H9 (cell line): Measurements from ENCODE around the gene DTNBP1. TPM values are rescaled to one million over a fixed set of nuclear protein-coding genes. Genes with fewer than 3 reads are reported as not detected.

Source experiments
- DNase-seq: peaks from one replicate; pipeline ENCODE4 v3.0.0-alpha.2; 2017
- H2AFZ ChIP-seq: one replicate; pipeline ENCODE4 v1.6.1; 2013; ENCODE audit warnings: mild to moderate bottlenecking, low read length, control low read depth, moderate library complexity
- H2AK5ac ChIP-seq: 2 replicates; pipeline ENCODE4 v1.6.1; 2013; ENCODE audit warnings: low read length, control low read depth, mixed read lengths; ENCODE audit not compliant: insufficient read length
- H2BK120ac ChIP-seq: one replicate; pipeline ENCODE4 v1.6.1; 2013; ENCODE audit warnings: low read depth, mild to moderate bottlenecking, low read length, control low read depth, inconsistent platforms; ENCODE audit not compliant: poor library complexity, severe bottlenecking
- H2BK12ac ChIP-seq: 2 replicates; pipeline ENCODE4 v1.6.1; 2013; ENCODE audit warnings: low read length, control low read depth, mixed read lengths, low read depth; ENCODE audit not compliant: insufficient read length
- H2BK15ac ChIP-seq: 2 replicates; pipeline ENCODE4 v1.6.1; 2013; ENCODE audit warnings: low read depth, low read length, control low read depth
- H2BK20ac ChIP-seq: one replicate; pipeline ENCODE4 v1.6.1; 2013; ENCODE audit warnings: low read depth, mild to moderate bottlenecking, low read length, control low read depth, inconsistent platforms; ENCODE audit not compliant: poor library complexity, severe bottlenecking
- H2BK5ac ChIP-seq: 2 replicates; pipeline ENCODE4 v1.6.1; 2013; ENCODE audit warnings: low read length, control low read depth, mixed read lengths; ENCODE audit not compliant: insufficient read length
- H3K14ac ChIP-seq: 2 replicates; pipeline ENCODE4 v1.6.1; 2013; ENCODE audit warnings: low read length, control low read depth; ENCODE audit not compliant: insufficient read depth
- H3K18ac ChIP-seq: 2 replicates; pipeline ENCODE4 v1.6.1; 2013; ENCODE audit warnings: low read depth, mild to moderate bottlenecking, mixed read lengths, low read length, control low read depth; ENCODE audit not compliant: insufficient read length
- H3K23ac ChIP-seq: 2 replicates; pipeline ENCODE4 v1.6.1; 2013; ENCODE audit warnings: low read length, control low read depth, mixed read lengths, low read depth; ENCODE audit not compliant: insufficient read length
- H3K23me2 ChIP-seq: 2 replicates; pipeline ENCODE4 v1.6.1; 2013; ENCODE audit warnings: low read depth, mild to moderate bottlenecking, mixed read lengths, low read length, control low read depth; ENCODE audit not compliant: insufficient read length, poor library complexity, severe bottlenecking
- H3K27ac ChIP-seq: 2 replicates; pipeline ENCODE4 v1.5.1; 2013; ENCODE audit warnings: low read length, control low read depth, mixed read lengths, low read depth; ENCODE audit not compliant: insufficient read length
- H3K27me3 ChIP-seq: 2 replicates; pipeline ENCODE4 v1.6.1; 2013; ENCODE audit warnings: low read length, control low read depth, inconsistent platforms; ENCODE audit not compliant: insufficient read depth
- H3K4ac ChIP-seq: 2 replicates; pipeline ENCODE4 v1.6.1; 2013; ENCODE audit warnings: low read depth, mild to moderate bottlenecking, control low read depth, inconsistent platforms, low read length, moderate library complexity
- H3K4me1 ChIP-seq: 2 replicates; pipeline ENCODE4 v1.6.1; 2013; ENCODE audit warnings: low read length, control low read depth, inconsistent platforms; ENCODE audit not compliant: insufficient read depth
- H3K4me2 ChIP-seq: 2 replicates; pipeline ENCODE4 v1.6.1; 2013; ENCODE audit warnings: low read length, control low read depth, mixed read lengths; ENCODE audit not compliant: insufficient read length, insufficient read depth
- H3K56ac ChIP-seq: 2 replicates; pipeline ENCODE4 v1.6.1; 2013; ENCODE audit warnings: low read depth, mild to moderate bottlenecking, mixed read lengths, low read length, control low read depth; ENCODE audit not compliant: insufficient read length
- H3K79me1 ChIP-seq: 2 replicates; pipeline ENCODE4 v1.6.1; 2013; ENCODE audit warnings: low read depth, mild to moderate bottlenecking, moderate library complexity, low read length, control low read depth, inconsistent platforms; ENCODE audit not compliant: insufficient read depth, poor library complexity, severe bottlenecking
- H3K79me2 ChIP-seq: 2 replicates; pipeline ENCODE4 v1.6.1; 2013; ENCODE audit warnings: low read length, control low read depth, inconsistent platforms; ENCODE audit not compliant: insufficient read depth
- H3K9ac ChIP-seq: 2 replicates; pipeline ENCODE4 v1.6.1; 2013; ENCODE audit warnings: low read length, control low read depth, mixed read lengths; ENCODE audit not compliant: insufficient read length; ENCODE audit errors: extremely low read depth
- H3K9me3 ChIP-seq: one replicate; pipeline ENCODE4 v1.6.1; 2013; ENCODE audit warnings: low read depth, low read length, inconsistent platforms; ENCODE audit not compliant: control insufficient read depth
- H3T11ph ChIP-seq: one replicate; pipeline ENCODE4 v1.6.1; 2013; ENCODE audit warnings: mild to moderate bottlenecking, low read length, control low read depth, inconsistent platforms
- H4K20me1 ChIP-seq: one replicate; pipeline ENCODE4 v1.6.1; 2013; ENCODE audit not compliant: control insufficient read depth, insufficient read length, insufficient read depth
- H4K5ac ChIP-seq: 2 replicates; pipeline ENCODE4 v1.6.1; 2013; ENCODE audit warnings: low read depth, mild to moderate bottlenecking, mixed read lengths, low read length, control low read depth; ENCODE audit not compliant: insufficient read length
- H4K8ac ChIP-seq: replicated peaks from 2 replicates; pipeline ENCODE4 v1.6.1; 2013; ENCODE audit warnings: low read length, control low read depth, mixed read lengths, low read depth; ENCODE audit not compliant: insufficient read length
- H4K91ac ChIP-seq: 2 replicates; pipeline ENCODE4 v1.6.1; 2013; ENCODE audit warnings: low read depth, mild to moderate bottlenecking, moderate library complexity, mixed read lengths, low read length, control low read depth; ENCODE audit not compliant: insufficient read length
- H3K27ac Mint-ChIP-seq, 3 experiments: 2 replicates in 2 of 3; 3 replicates in 1 of 3; pipeline ENCODE4 v1.8.0; 2020 to 2021; ENCODE audit warnings: mixed read lengths in 3 of 3, mild to moderate bottlenecking in 1 of 3, moderate library complexity in 1 of 3
- H3K27me3 Mint-ChIP-seq: 2 replicates; pipeline ENCODE4 v1.8.0; 2021; ENCODE audit warnings: low read depth, mild to moderate bottlenecking, moderate library complexity, mixed read lengths
- H3K36me3 Mint-ChIP-seq, 3 experiments: 2 replicates in 2 of 3; 3 replicates in 1 of 3; pipeline ENCODE4 v1.8.0; 2020 to 2021; ENCODE audit warnings: low read depth in 3 of 3, mixed read lengths in 3 of 3; ENCODE audit not compliant: insufficient read depth in 1 of 3
- H3K4me1 Mint-ChIP-seq, 2 experiments: 2 replicates each; pipeline ENCODE4 v1.8.0; 2020; ENCODE audit warnings: mixed read lengths in 2 of 2
- H3K4me3 Mint-ChIP-seq, 2 experiments: 2 replicates in 1 of 2; 3 replicates in 1 of 2; pipeline ENCODE4 v1.8.0; 2020 to 2021; ENCODE audit warnings: mild to moderate bottlenecking in 2 of 2, mixed read lengths in 2 of 2, moderate library complexity in 1 of 2
- H3K9me3 Mint-ChIP-seq, 2 experiments: 2 replicates in 1 of 2; 3 replicates in 1 of 2; pipeline ENCODE4 v1.8.0; 2020; ENCODE audit warnings: mild to moderate bottlenecking in 2 of 2, mixed read lengths in 2 of 2, moderate library complexity in 1 of 2
- WGBS: extraction: QIAGEN DNeasy Blood & Tissue Kit; methylation state at CpG from one replicate; pipeline ENCODE4 v1.1.7; 2013; ENCODE audit warnings: missing lambda C conversion rate, low lambda C conversion rate, mixed read lengths; ENCODE audit not compliant: insufficient read length; ENCODE audit errors: extremely low coverage; 5-methylcytosine and 5-hydroxymethylcytosine counted together
- total RNA-seq: library from RNA; stranded (reverse); gene quantifications from 2 replicates; pipeline ENCODE4 v1.2.1, GENCODE V29; 2021
- TF ChIP-seq, protein P1 (sequence below): fragments of 200-600 bp; sonication (generic); conservative IDR thresholded peaks from 3 replicates; pipeline ENCODE4 v1.8.0; 2021; ENCODE audit warnings: antibody characterized with exemption, mild to moderate bottlenecking

Gene DTNBP1
- total RNA-seq, 1 experiment from 2014 or later: 12.9 TPM

DNA sequence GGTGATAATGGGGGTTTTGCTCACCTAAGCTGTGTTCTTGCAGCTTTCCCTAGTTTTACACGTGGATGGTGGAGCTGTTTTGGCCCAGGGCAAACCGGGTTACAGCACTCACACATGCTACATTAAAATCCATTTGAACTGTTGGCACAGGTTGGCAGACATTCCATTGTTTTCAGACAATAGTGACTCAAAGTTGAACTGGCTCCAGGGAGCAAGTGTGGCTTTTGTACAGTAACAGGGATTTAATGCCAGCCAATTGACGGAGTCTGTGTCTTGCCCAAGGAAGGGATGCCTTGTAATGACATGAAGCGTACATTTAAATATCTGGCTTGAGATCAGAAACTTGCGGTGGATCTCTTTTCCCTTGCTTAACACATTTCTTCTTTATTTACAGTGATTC lies 183.1 kb downstream of the DTNBP1 start:
- Histone ChIP-seq H3K27me3 (no peaks in the 10 kb centered on the region), H3K14ac (no peak overlapping the region), H3K56ac (no peak overlapping the region), H3K4me1 (peaks cover 7% of the 10 kb centered on the region), H3K18ac (no peak overlapping the region), H4K5ac (no peak overlapping the region), H2BK12ac (no peak overlapping the region), H3K23ac (no peak overlapping the region), H2BK20ac (no peak overlapping the region), H3K9me3 (no peaks in the 10 kb centered on the region), H3K4me2 (no peak overlapping the region), H3T11ph (no peak overlapping the region), H2BK15ac (no peak overlapping the region), H4K91ac (no peak overlapping the region), H3K9ac (no peak overlapping the region), H4K8ac (no peak overlapping the region), H3K79me1 (peaks cover 9% of the 10 kb centered on the region), H2AFZ (no peak overlapping the region), H2BK120ac (no peak overlapping the region), H3K23me2 (no peaks in the 10 kb centered on the region), H2AK5ac (no peak overlapping the region), H2BK5ac (no peak overlapping the region), H4K20me1 (no peaks in the 10 kb centered on the region), H3K27ac (no peak overlapping the region), H3K79me2 (peaks cover 71% of the 10 kb centered on the region; the same call in 1 of the 2 replicates), H3K4ac (no peak overlapping the region)
- TF ChIP-seq, protein P1, sequence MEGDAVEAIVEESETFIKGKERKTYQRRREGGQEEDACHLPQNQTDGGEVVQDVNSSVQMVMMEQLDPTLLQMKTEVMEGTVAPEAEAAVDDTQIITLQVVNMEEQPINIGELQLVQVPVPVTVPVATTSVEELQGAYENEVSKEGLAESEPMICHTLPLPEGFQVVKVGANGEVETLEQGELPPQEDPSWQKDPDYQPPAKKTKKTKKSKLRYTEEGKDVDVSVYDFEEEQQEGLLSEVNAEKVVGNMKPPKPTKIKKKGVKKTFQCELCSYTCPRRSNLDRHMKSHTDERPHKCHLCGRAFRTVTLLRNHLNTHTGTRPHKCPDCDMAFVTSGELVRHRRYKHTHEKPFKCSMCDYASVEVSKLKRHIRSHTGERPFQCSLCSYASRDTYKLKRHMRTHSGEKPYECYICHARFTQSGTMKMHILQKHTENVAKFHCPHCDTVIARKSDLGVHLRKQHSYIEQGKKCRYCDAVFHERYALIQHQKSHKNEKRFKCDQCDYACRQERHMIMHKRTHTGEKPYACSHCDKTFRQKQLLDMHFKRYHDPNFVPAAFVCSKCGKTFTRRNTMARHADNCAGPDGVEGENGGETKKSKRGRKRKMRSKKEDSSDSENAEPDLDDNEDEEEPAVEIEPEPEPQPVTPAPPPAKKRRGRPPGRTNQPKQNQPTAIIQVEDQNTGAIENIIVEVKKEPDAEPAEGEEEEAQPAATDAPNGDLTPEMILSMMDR: no peak
- no CpG with 5 or more reads among the region's 5 CpGs for WGBS
- H3K27me3 Mint-ChIP-seq: no peaks in the 10 kb centered on the region
- H3K36me3 Mint-ChIP-seq: peaks cover 9 to 22% (median 11%) of the 10 kb centered on the region in 3 experiments; a peak in 6 of 7 replicates
- peaks cover 69 to 72% of the 10 kb centered on the region in 2 experiments for H3K4me1 Mint-ChIP-seq
- H3K4me3 Mint-ChIP-seq: no peak overlapping the region
- peak overlapping the region in 2 of 3 experiments; percentile 2 to 22; a peak in 2 of 7 replicates for H3K27ac Mint-ChIP-seq
- no peak for DNase-seq
- no peaks in the 10 kb centered on the region for H3K9me3 Mint-ChIP-seq
